Measurements from ENCODE around the gene TMIGD3.
A peak's percentile ranks its signal among the peaks of the same experiment; 100 is the strongest.

Gene TMIGD3

GRCh38 chr1:111511370-111511769, 7.9 kb upstream of the TMIGD3 start:
- FAIRE-seq (no peak), DNase-seq (ENCODE audit: extremely low spot score, insufficient read length, low read depth) (no peak)

GRCh38 chr1:111509997-111510375, 6.6 kb upstream of the TMIGD3 start:
- no peak for FAIRE-seq
- no peak for DNase-seq (ENCODE audit: extremely low spot score, insufficient read length, low read depth)

- DNase-seq (ENCODE audit: extremely low spot score, insufficient read length, low read depth) (peak; percentile 43), FAIRE-seq (no peak)
These were observed 4.2 kb upstream of the TMIGD3 start for GRCh38 chr1:111507411-111508201.

- FAIRE-seq (no peak), DNase-seq (ENCODE audit: extremely low spot score, insufficient read length, low read depth) (no peak)
These were observed 3.1 kb upstream of the TMIGD3 start for GRCh38 chr1:111506561-111506960.

- peak; percentile 94 for FAIRE-seq
- no peak for DNase-seq (ENCODE audit: extremely low spot score, insufficient read length, low read depth)
These were observed 2.2 kb upstream of the TMIGD3 start for GRCh38 chr1:111505641-111506119.

- DNase-seq (ENCODE audit: extremely low spot score, insufficient read length, low read depth) = no peak
- no peak for FAIRE-seq
These were observed 664 bp upstream of the TMIGD3 start for GRCh38 chr1:111504097-111504496.

GRCh38 chr1:111501645-111502044, 1.8 kb downstream of the TMIGD3 start:
- DNase-seq (ENCODE audit: extremely low spot score, insufficient read length, low read depth) (no peak), FAIRE-seq (no peak)

- DNase-seq (ENCODE audit: extremely low spot score, insufficient read length, low read depth) = no peak
- FAIRE-seq = no peak
These were observed 4.2 kb downstream of the TMIGD3 start for GRCh38 chr1:111499026-111499785.

GRCh38 chr1:111497592-111497991, 5.8 kb downstream of the TMIGD3 start:
- DNase-seq (ENCODE audit: extremely low spot score, insufficient read length, low read depth) (no peak), FAIRE-seq (no peak)

GRCh38 chr1:111496398-111496797, 7.0 kb downstream of the TMIGD3 start:
- FAIRE-seq (peak; percentile 59), DNase-seq (ENCODE audit: extremely low spot score, insufficient read length, low read depth) (no peak)

GRCh38 chr1:111491070-111491469, 12.4 kb downstream of the TMIGD3 start:
- no peak for FAIRE-seq
- no peak for DNase-seq (ENCODE audit: extremely low spot score, insufficient read length, low read depth)

- FAIRE-seq = no peak
These were observed 13.2 kb downstream of the TMIGD3 start for GRCh38 chr1:111490220-111490619.

GRCh38 chr1:111489604-111490003, 13.8 kb downstream of the TMIGD3 start:
- FAIRE-seq = no peak
- DNase-seq (ENCODE audit: extremely low spot score, insufficient read length, low read depth) = no peak

More at GRCh38 chr1:111490220-111490619, 13.2 kb downstream of the TMIGD3 start:
- DNase-seq (ENCODE audit: extremely low spot score, insufficient read length, low read depth) = no peak

- FAIRE-seq = no peak
- DNase-seq (ENCODE audit: extremely low spot score, insufficient read length, low read depth) = no peak
These were observed 14.8 kb downstream of the TMIGD3 start for GRCh38 chr1:111488669-111489068.

GRCh38 chr1:111487133-111487532, 16.3 kb downstream of the TMIGD3 start:
- DNase-seq (ENCODE audit: extremely low spot score, insufficient read length, low read depth) = no peak
- FAIRE-seq = no peak

- FAIRE-seq = no peak
- no peak for DNase-seq (ENCODE audit: extremely low spot score, insufficient read length, low read depth)
These were observed 17.0 kb downstream of the TMIGD3 start for GRCh38 chr1:111486431-111486830.

- FAIRE-seq (no peak), DNase-seq (ENCODE audit: extremely low spot score, insufficient read length, low read depth) (no peak)
These were observed 18.9 kb downstream of the TMIGD3 start for GRCh38 chr1:111484391-111485026.

- no peak for FAIRE-seq
- no peak for DNase-seq (ENCODE audit: extremely low spot score, insufficient read length, low read depth)
These were observed 19.6 kb downstream of the TMIGD3 start for GRCh38 chr1:111483876-111484275.

GRCh38 chr1:111483166-111483565, 20.3 kb downstream of the TMIGD3 start:
- FAIRE-seq (no peak), DNase-seq (ENCODE audit: extremely low spot score, insufficient read length, low read depth) (no peak)

- FAIRE-seq (peak; percentile 50), DNase-seq (ENCODE audit: extremely low spot score, insufficient read length, low read depth) (no peak)
These were observed 21.8 kb downstream of the TMIGD3 start for GRCh38 chr1:111481387-111482221.
